ENCODE data around the gene DYDC2.

DNA sequence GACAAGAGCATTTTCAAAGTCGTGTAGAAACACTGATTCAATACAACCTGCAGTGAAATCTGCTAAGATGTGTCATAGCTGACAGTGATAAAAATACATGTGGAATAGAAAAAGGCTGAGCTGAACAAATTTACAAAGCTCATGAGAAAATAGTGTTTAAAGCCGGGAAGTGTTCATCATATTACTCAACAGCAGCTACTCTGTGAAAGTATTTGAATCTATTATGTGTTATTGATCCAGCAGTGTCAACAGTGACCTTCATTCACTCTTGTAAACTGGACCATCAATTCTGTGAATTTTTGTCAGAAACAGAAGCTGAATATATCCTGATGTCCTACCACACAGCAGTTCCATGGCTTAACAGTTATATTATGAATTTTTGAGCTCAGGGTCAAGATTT lies 11.7 kb upstream of the DYDC2 start:
- TF ChIP-seq, protein P1, sequence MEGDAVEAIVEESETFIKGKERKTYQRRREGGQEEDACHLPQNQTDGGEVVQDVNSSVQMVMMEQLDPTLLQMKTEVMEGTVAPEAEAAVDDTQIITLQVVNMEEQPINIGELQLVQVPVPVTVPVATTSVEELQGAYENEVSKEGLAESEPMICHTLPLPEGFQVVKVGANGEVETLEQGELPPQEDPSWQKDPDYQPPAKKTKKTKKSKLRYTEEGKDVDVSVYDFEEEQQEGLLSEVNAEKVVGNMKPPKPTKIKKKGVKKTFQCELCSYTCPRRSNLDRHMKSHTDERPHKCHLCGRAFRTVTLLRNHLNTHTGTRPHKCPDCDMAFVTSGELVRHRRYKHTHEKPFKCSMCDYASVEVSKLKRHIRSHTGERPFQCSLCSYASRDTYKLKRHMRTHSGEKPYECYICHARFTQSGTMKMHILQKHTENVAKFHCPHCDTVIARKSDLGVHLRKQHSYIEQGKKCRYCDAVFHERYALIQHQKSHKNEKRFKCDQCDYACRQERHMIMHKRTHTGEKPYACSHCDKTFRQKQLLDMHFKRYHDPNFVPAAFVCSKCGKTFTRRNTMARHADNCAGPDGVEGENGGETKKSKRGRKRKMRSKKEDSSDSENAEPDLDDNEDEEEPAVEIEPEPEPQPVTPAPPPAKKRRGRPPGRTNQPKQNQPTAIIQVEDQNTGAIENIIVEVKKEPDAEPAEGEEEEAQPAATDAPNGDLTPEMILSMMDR (IDR thresholded peaks at IDR 0.05; ENCODE audit: insufficient read depth, low read length) = no peak
- no peak for TF ChIP-seq POLR2AphosphoS5 (IDR thresholded peaks at IDR 0.05; ENCODE audit: low read depth)

Data from HL-60 (cell line).